ENCODE data around the gene DKK2. TPM values are rescaled to one million over a fixed set of nuclear protein-coding genes. Genes with fewer than 3 reads are reported as not detected.

The DKK2 gene
- polyA plus RNA-seq, 4 donors = 1.9 to 8.7 (median 3.2) TPM

- DNase-seq (ENCODE audit: low read depth in 4 of 4, low spot score in 3 of 4) = no peak
Observed at GRCh38 chr4:107017443-107018343, 18.4 kb downstream of the DKK2 start.

DNA sequence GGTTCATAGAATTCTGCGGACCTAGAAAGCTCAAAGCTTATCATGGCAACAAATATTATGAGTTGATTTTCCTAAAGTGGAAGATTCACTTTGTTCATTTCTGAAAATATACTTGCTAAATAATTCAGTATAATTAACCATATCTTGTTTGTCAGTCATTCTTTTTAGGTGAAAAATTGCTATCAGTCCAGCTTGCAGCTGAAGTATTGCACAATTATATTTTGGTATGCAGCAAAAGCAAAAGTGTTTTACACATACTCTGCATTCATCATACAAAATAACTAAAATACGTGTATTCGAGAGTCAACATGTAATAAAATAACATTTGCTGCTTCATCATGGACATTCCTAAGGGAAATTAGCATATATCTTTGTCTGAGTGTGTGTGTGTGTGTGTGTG, 24.8 kb downstream of the DKK2 start:
- DNase-seq (ENCODE audit: low read depth in 4 of 4, low spot score in 3 of 4) = no peak

DNA sequence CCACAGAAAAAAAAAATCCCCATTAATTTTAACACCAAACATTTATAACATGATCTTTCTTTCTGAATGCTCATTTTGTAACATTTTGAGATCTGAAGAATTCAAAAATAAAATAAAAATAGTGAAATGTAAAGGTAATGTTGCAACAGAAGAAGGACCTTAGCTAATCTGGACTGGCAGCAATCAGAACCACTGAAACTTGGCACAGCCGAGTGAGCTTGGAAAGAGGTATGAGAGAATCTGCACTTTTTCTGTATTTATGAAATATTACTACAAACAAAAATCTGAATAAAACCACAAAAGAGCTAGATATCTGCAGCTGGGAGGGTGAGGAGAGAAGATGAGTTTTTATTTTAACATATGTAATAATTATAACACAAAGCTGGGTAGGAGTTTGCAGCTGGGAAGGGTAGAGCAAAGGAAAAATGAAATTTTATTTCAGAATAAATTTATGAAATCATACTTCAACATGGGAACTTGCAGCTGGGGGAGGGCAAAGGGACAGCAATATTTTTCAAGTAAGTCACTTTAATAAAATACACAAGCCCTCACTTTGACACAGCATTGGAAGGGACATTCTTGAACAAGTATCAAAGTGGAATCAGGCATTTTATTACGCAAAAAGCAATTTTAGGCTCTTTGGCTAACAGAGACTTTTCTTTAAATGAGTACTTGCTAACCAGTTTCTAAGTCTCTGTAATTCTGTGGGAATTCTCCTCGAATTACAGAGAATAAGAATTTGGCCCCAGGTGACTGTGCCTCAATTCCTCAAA, 26.7 kb downstream of the DKK2 start:
- DNase-seq (ENCODE audit: low read depth in 4 of 4, low spot score in 3 of 4) = no peak

DNA sequence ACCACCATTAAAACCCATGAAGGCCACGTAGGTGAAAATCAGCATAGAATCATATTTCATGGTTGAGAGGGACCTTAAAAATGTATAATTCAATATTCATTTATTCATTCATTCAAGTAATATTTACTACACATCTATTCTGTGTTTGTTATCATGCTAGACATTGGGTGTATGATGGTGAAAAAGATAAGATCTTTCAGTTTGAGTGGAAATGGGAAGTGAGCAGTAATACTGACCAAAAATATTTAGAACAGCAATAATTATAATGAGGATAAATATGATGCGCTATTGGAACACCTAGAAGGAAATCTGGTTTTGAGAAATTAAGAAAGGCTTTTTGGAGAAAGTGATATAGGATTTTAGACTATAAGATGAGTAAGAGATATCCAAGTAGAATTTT, 28.0 kb downstream of the DKK2 start:
- DNase-seq (ENCODE audit: low read depth in 4 of 4, low spot score in 3 of 4) = no peak

DNA sequence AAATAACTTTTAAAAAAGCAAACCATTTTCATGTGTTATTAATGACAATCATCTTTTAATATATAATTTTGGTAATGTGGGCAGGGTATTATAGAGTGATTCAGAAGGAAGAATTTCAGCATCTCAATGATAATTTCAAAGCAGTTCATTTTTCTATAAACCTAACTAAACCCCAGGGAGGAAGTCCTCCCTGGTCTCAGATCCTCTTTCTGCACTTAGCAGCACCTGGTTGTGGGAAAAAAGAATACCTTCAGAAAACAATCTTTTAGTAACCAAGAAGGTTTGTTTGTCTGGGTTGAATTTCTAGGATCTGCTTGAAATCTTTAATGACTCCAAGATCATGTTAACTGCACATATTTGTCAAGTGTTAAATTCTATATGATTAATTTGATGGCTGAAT, 29.9 kb downstream of the DKK2 start:
- DNase-seq (ENCODE audit: low read depth in 4 of 4, low spot score in 3 of 4) = no peak

- peak; percentile 38 to 65 (median 52) for DNase-seq (ENCODE audit: low read depth in 4 of 4, low spot score in 3 of 4)
Observed at GRCh38 chr4:106996490-106996889, 39.6 kb downstream of the DKK2 start.

DNA sequence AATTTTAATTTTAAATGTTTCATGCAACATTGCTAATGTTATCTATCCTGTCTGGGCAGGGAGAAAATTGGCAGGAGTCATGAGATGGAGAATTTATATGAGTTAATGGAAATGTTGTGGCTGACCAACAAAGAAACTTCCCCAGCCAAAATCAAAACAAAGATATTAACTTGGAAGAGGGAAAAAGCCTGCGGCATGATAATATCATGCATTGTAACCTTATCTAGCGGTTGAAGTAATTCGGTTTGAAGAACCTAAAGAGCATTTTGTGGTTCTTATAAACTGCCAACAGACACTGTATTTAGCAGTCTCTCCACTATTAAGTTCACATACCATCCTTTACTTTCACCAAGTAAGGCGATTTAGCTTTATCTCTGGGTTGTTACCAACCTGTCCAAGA, 42.3 kb downstream of the DKK2 start:
- no peak for DNase-seq (ENCODE audit: low read depth in 4 of 4, low spot score in 3 of 4)

GRCh38 chr4:106987311-106987710, 48.8 kb downstream of the DKK2 start:
- DNase-seq (ENCODE audit: low read depth in 4 of 4, low spot score in 3 of 4) = no peak

DNA sequence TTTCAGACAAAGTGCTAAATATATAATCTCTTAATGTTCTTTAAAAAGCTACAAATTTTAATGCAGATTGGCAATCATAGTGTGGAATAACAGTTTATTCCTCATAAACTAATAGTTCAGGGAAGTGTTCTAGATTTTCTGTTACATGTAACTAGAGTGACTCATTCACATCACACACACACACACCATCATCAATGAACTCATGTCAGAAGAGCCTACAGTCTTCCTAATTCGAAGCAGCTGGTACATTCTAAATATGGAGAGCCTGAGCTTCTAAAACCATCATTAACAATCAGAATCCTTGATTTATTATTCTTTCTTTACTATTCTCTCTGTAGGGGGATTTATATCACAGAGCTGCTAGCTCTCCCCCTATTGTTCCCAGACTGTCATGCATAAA, 49.6 kb downstream of the DKK2 start:
- no peak for DNase-seq (ENCODE audit: low read depth in 4 of 4, low spot score in 3 of 4)

DNA sequence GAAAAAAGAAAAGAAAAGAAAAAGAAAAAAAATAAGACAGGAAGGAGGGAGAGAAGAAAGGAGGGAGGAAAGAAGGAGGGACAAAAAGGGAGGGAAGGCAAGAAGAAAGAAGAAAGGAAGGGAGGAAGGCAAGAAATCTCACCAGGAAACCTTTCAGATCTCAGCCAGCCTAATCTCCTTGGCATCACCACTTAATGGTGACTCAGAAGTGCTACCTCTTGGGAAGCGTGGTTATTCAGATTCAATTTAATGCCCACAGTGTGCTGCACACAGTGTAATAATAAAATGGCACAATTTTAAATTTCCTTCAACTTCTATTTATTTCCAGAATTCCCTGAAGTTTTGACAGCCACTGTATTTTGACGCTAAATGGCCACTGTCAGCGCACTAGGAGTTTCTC, 50.3 kb downstream of the DKK2 start:
- no peak for DNase-seq (ENCODE audit: low read depth in 4 of 4, low spot score in 3 of 4)

GRCh38 chr4:106982711-106983211, 53.4 kb downstream of the DKK2 start:
- DNase-seq (ENCODE audit: low read depth in 4 of 4, low spot score in 3 of 4) = no peak

- no peak for DNase-seq (ENCODE audit: low read depth in 4 of 4, low spot score in 3 of 4)
Observed at GRCh38 chr4:106981431-106981830, 54.7 kb downstream of the DKK2 start.

GRCh38 chr4:106979476-106979875, 56.6 kb downstream of the DKK2 start:
- DNase-seq (ENCODE audit: low read depth in 4 of 4, low spot score in 3 of 4) = no peak

GRCh38 chr4:106978046-106978774, 57.9 kb downstream of the DKK2 start:
- no peak for DNase-seq (ENCODE audit: low read depth in 4 of 4, low spot score in 3 of 4)

- DNase-seq (ENCODE audit: low read depth in 4 of 4, low spot score in 3 of 4) = no peak
Observed at GRCh38 chr4:106971636-106972035, 64.5 kb downstream of the DKK2 start.

DNA sequence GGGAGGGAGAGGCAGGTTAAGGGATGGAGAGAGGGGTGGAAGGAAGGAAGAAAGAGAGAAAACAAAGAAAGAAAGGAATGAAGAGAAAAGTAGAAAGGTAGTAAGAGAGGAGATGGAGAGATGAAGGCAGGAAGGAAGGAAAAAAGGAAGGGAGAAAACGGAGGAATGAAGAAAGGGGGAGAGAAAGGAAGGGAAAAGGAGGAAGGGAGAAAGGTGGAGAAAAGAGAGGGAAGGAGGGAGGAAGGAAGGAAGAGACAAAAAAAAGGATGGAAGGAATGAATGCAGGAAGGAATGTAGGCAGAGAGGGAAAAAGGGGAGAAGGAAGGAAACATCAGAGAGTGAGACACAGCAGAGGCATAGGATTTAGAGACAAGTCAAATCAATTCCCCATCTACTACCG, 68.2 kb downstream of the DKK2 start:
- DNase-seq (ENCODE audit: low read depth in 4 of 4, low spot score in 3 of 4) = no peak

GRCh38 chr4:106953036-106953705, 82.9 kb downstream of the DKK2 start:
- DNase-seq (ENCODE audit: low read depth in 4 of 4, low spot score in 3 of 4) = no peak

DNA sequence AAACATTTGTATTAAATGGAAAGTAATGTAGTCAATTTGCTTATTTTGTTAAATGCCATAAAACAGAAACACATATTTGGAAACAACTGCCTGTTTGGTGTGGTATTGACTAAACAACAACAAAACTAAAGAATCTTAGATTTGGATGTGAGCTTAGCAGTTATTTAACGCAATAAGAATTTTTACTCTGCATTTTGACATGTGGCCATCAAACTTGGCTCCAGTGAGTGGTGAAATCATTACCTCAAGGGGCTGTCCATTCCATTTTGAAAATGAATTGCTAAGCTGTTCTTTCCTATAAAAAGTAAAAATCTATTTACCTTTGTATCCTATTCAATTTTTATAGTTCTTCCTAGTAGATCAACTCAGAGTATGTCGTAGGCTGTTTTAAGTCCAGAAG, 84.2 kb downstream of the DKK2 start:
- no peak for DNase-seq (ENCODE audit: low read depth in 4 of 4, low spot score in 3 of 4)

- DNase-seq (ENCODE audit: low read depth in 4 of 4, low spot score in 3 of 4) = no peak
Observed at GRCh38 chr4:106941841-106942240, 94.3 kb downstream of the DKK2 start.

- no peak for DNase-seq (ENCODE audit: low read depth in 4 of 4, low spot score in 3 of 4)
Observed at GRCh38 chr4:106930522-106930921, 105.6 kb downstream of the DKK2 start.

Data from right renal pelvis (tissue), 4 donors.